ENCODE results near the gene PHF14.

The PHF14 gene

GRCh38 chr7:11175371-11175770 lies 201.7 kb downstream of the PHF14 start:
- DNase-seq: no peak

GRCh38 chr7:11175887-11176286 lies 202.2 kb downstream of the PHF14 start:
- DNase-seq: no peak

GRCh38 chr7:11176985-11177555 lies 203.4 kb downstream of the PHF14 start:
- DNase-seq: no peak

GRCh38 chr7:11177793-11178192 lies 204.1 kb downstream of the PHF14 start:
- no peak for DNase-seq

GRCh38 chr7:11181590-11181989 lies 207.9 kb downstream of the PHF14 start:
- DNase-seq: no peak

- no peak for DNase-seq
Observed at GRCh38 chr7:11182736-11183135, 209.1 kb downstream of the PHF14 start.

GRCh38 chr7:11185179-11185815 lies 211.6 kb downstream of the PHF14 start:
- DNase-seq: no peak

GRCh38 chr7:11188529-11189310 lies 215.0 kb downstream of the PHF14 start:
- DNase-seq: no peak

- DNase-seq: no peak
Observed at GRCh38 chr7:11191081-11191480, 217.4 kb downstream of the PHF14 start.

GRCh38 chr7:11191574-11192220 lies 218.0 kb downstream of the PHF14 start:
- no peak for DNase-seq

- no peak for DNase-seq
Observed at GRCh38 chr7:11192506-11192905, 218.8 kb downstream of the PHF14 start.

- no peak for DNase-seq
Observed at GRCh38 chr7:11193131-11193867, 219.6 kb downstream of the PHF14 start.

- DNase-seq: no peak
Observed at GRCh38 chr7:11193888-11194287, 220.2 kb downstream of the PHF14 start.

GRCh38 chr7:11194492-11194891 lies 220.8 kb downstream of the PHF14 start:
- DNase-seq: no peak

GRCh38 chr7:11195502-11195901 lies 221.8 kb downstream of the PHF14 start:
- DNase-seq: no peak

- DNase-seq: no peak
Observed at GRCh38 chr7:11196143-11196542, 222.5 kb downstream of the PHF14 start.

GRCh38 chr7:11203224-11203623 lies 229.6 kb downstream of the PHF14 start:
- DNase-seq: no peak

- no peak for DNase-seq
Observed at GRCh38 chr7:11203683-11204082, 230.0 kb downstream of the PHF14 start.

- peak; percentile 23 for DNase-seq
Observed at GRCh38 chr7:11206177-11206899, 232.7 kb downstream of the PHF14 start.

- no peak for DNase-seq
Observed at GRCh38 chr7:11207565-11207964, 233.9 kb downstream of the PHF14 start.

GRCh38 chr7:11208883-11209465 lies 235.3 kb downstream of the PHF14 start:
- DNase-seq: no peak

- DNase-seq: no peak
Observed at GRCh38 chr7:11210374-11210773, 236.7 kb downstream of the PHF14 start.

Measured in NCI-H524 treated with DMSO at 0.1 percent for 48 hours (cell line).